ENCODE results near the gene CFAP73. TPM values are rescaled to one million over a fixed set of nuclear protein-coding genes. Genes with fewer than 3 reads are reported as not detected.

The CFAP73 gene
- total and polyA plus RNA-seq, 2 of the 8 experiments (the other 6 are each of a cell fraction or from before 2014, with no cell fraction given): 0.45 to 0.56 TPM

GRCh38 chr12:113142173-113142885, 7.2 kb upstream of the CFAP73 start (continued):
- TF ChIP-seq ATF2 (IDR thresholded peaks at IDR 0.05; ENCODE audit: low read length): no peak
- TF ChIP-seq SIRT6 (IDR thresholded peaks at IDR 0.05; ENCODE audit: low read length): no peak
- no peak for TF ChIP-seq SP1 (IDR thresholded peaks at IDR 0.05; ENCODE audit: low read depth, low read length)
- TF ChIP-seq SIX5 (IDR thresholded peaks at IDR 0.05; ENCODE audit: low read depth, low read length): no peak

Data from H1 (cell line).